Keratinocyte (primary cell): Measurements from ENCODE around the gene OPHN1. TPM values are rescaled to one million over a fixed set of nuclear protein-coding genes. Genes with fewer than 3 reads are reported as not detected.

ENCODE experiments used
- DNase-seq: peaks from one replicate; pipeline ENCODE4 v3.0.0-alpha.2; 2011; ENCODE audit warnings: low read depth, missing footprints, low spot score
- FAIRE-seq: peaks from 2 replicates; lab custom pipeline; 2011; peaks lifted over from hg19 to GRCh38; lab: Jason Lieb, UNC
- H2AFZ ChIP-seq: 2 replicates; pipeline ENCODE4 v1.6.0; 2012; ENCODE audit warnings: low read length, control low read depth, inconsistent platforms; ENCODE audit not compliant: control insufficient read depth
- H3K27ac ChIP-seq: 2 replicates; pipeline ENCODE4 v1.5.1; 2011; ENCODE audit warnings: low read length; ENCODE audit not compliant: control insufficient read depth, insufficient read depth
- H3K27me3 ChIP-seq: 3 replicates; pipeline ENCODE4 v1.6.0; 2011; ENCODE audit warnings: low read length; ENCODE audit not compliant: control insufficient read depth, insufficient read depth; ENCODE audit errors: extremely low read depth
- H3K36me3 ChIP-seq, 2 experiments: 2 replicates in 1 of 2; 3 replicates in 1 of 2; pipeline ENCODE4 v1.5.1; 2011; ENCODE audit warnings: low read length in 2 of 2, mild to moderate bottlenecking in 1 of 2; ENCODE audit not compliant: control insufficient read depth in 2 of 2, insufficient read depth in 2 of 2; ENCODE audit errors: extremely low read depth in 1 of 2
- H3K4me1 ChIP-seq: 3 replicates; pipeline ENCODE4 v1.5.1; 2011; ENCODE audit warnings: low read length; ENCODE audit not compliant: control insufficient read depth, insufficient read depth; ENCODE audit errors: extremely low read depth
- H3K4me2 ChIP-seq: 3 replicates; pipeline ENCODE4 v1.6.0; 2011; ENCODE audit warnings: low read depth, low read length; ENCODE audit not compliant: control insufficient read depth, insufficient read depth; ENCODE audit errors: extremely low read depth
- H3K4me3 ChIP-seq, 3 experiments: fragments of 200-600 bp in 1 of 3; sonication (generic) in 1 of 3; 2 replicates in 2 of 3; 3 replicates in 1 of 3; pipeline ENCODE4 v1.5.1; 2011 to 2016; ENCODE audit warnings: low read length in 3 of 3, mild to moderate bottlenecking in 3 of 3, control low read depth in 2 of 3, inconsistent platforms in 1 of 3, low read depth in 1 of 3, mixed read lengths in 1 of 3, mixed run types in 1 of 3, moderate library complexity in 1 of 3; ENCODE audit not compliant: control insufficient read depth in 2 of 3, insufficient read depth in 2 of 3; ENCODE audit errors: extremely low read depth in 1 of 3
- H3K79me2 ChIP-seq: 2 replicates; pipeline ENCODE4 v1.6.0; 2012; ENCODE audit warnings: low read length; ENCODE audit not compliant: control insufficient read depth, insufficient read depth
- H3K9ac ChIP-seq: 3 replicates; pipeline ENCODE4 v1.6.0; 2011; ENCODE audit warnings: low read length; ENCODE audit not compliant: control insufficient read depth, insufficient read depth; ENCODE audit errors: extremely low read depth
- H3K9me1 ChIP-seq: 3 replicates; pipeline ENCODE4 v1.6.0; 2011; ENCODE audit warnings: low read length; ENCODE audit not compliant: control insufficient read depth, insufficient read depth; ENCODE audit errors: extremely low read depth
- H3K9me3 ChIP-seq: 2 replicates; pipeline ENCODE4 v1.5.1; 2012; ENCODE audit warnings: low read depth, low read length; ENCODE audit not compliant: control insufficient read depth
- H4K20me1 ChIP-seq: 3 replicates; pipeline ENCODE4 v1.6.0; 2011; ENCODE audit warnings: low read length; ENCODE audit not compliant: control insufficient read depth, insufficient read depth; ENCODE audit errors: extremely low read depth
- EZH2 ChIP-seq: IDR thresholded peaks from one replicate; pipeline ENCODE4 v1.6.1; 2012; ENCODE audit warnings: inconsistent platforms, mild to moderate bottlenecking, low read length, moderate library complexity
- dilution Hi-C: fragments of 300-500 bp; cut with MboI; formaldehyde crosslinking; loops from one replicate; pipeline ENCODE4 v1.7.0; 2020; ENCODE audit warnings: low sequenced_read_pairs; ENCODE audit not compliant: extremely low pct_ligation_motif_present
- polyA plus RNA-seq, 5 experiments: library from polyadenylated mRNA; depleted of rRNA in 3 of 5; stranded (reverse) in 3 of 5; stranded (forward) in 1 of 5; unstranded in 1 of 5; fragments of >200 nt; gene quantifications; 1 replicate in 1 of 5; 2 replicates in 3 of 5; 3 replicates in 1 of 5; pipeline versions ENCODE4 v1.2.1 to v1.2.3, GENCODE V29; 2011 to 2012; ENCODE audit warnings: missing spikeins in 2 of 5, low read depth in 1 of 5, low replicate concordance in 1 of 5
- TF ChIP-seq, protein P1 (sequence below), 3 experiments: IDR thresholded peaks in 1 of 3; conservative IDR thresholded peaks in 1 of 3; optimal IDR thresholded peaks in 1 of 3; 2 replicates in 2 of 3; 3 replicates in 1 of 3; pipeline versions ENCODE3 to v1.5.1; 2011; ENCODE audit warnings: low read length in 3 of 3, mild to moderate bottlenecking in 3 of 3, moderate library complexity in 2 of 3, control low read depth in 1 of 3, inconsistent platforms in 1 of 3; ENCODE audit not compliant: insufficient read depth in 2 of 3; ENCODE audit errors: extremely low read depth in 1 of 3

OPHN1 gene
- polyA plus RNA-seq, 1 donor (not counting 4 experiments of a cell fraction or from before 2014, with no cell fraction given): 3.1 TPM

DNA sequence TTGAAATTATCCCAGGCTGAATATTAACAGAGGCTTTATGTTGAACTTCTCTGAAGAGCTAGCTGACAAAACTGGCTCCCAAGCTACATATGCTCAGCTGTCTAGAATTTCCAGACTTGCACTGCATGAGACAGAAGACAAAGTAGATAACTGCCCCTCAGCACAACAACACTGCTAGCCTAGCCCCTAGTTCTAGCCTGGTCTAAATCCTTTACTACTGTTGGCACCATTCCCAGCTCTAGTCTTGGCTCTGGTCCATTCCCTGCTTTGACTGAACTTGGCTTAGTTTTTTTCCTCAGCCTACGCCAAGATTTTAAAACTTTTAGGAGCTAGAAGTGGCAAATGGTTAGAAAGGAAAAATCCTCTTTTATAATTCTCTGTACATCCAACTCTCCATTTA lies 7.6 kb upstream of the OPHN1 start:
- TF ChIP-seq, protein P1, sequence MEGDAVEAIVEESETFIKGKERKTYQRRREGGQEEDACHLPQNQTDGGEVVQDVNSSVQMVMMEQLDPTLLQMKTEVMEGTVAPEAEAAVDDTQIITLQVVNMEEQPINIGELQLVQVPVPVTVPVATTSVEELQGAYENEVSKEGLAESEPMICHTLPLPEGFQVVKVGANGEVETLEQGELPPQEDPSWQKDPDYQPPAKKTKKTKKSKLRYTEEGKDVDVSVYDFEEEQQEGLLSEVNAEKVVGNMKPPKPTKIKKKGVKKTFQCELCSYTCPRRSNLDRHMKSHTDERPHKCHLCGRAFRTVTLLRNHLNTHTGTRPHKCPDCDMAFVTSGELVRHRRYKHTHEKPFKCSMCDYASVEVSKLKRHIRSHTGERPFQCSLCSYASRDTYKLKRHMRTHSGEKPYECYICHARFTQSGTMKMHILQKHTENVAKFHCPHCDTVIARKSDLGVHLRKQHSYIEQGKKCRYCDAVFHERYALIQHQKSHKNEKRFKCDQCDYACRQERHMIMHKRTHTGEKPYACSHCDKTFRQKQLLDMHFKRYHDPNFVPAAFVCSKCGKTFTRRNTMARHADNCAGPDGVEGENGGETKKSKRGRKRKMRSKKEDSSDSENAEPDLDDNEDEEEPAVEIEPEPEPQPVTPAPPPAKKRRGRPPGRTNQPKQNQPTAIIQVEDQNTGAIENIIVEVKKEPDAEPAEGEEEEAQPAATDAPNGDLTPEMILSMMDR (optimal IDR thresholded peaks at IDR 0.05 in 1 of 3, IDR thresholded peaks at IDR 0.05 in 1 of 3, conservative IDR thresholded peaks at IDR 0.05 in 1 of 3; ENCODE audit: extremely low read depth in 1 of 3, insufficient read depth in 2 of 3, low read length in 3 of 3): no peak
- TF ChIP-seq EZH2: no peak
- H2AFZ ChIP-seq: no peak overlapping the region
- H3K4me1 ChIP-seq: peaks cover 2% of the 10 kb centered on the region
- H3K9ac ChIP-seq: no peak overlapping the region
- dilution Hi-C loops: no loop called here
- H4K20me1 ChIP-seq: no peaks in the 10 kb centered on the region
- no peaks in the 10 kb centered on the region for H3K9me3 ChIP-seq
- no peaks in the 10 kb centered on the region for H3K36me3 ChIP-seq
- no peak overlapping the region for H3K4me2 ChIP-seq
- no peak overlapping the region for H3K27ac ChIP-seq
- no peaks in the 10 kb centered on the region for H3K27me3 ChIP-seq
- DNase-seq (no peak), FAIRE-seq (peak; percentile 48)
- H3K79me2 ChIP-seq: no peaks in the 10 kb centered on the region
- no peaks in the 10 kb centered on the region for H3K9me1 ChIP-seq
- H3K4me3 ChIP-seq: no peak overlapping the region

DNA sequence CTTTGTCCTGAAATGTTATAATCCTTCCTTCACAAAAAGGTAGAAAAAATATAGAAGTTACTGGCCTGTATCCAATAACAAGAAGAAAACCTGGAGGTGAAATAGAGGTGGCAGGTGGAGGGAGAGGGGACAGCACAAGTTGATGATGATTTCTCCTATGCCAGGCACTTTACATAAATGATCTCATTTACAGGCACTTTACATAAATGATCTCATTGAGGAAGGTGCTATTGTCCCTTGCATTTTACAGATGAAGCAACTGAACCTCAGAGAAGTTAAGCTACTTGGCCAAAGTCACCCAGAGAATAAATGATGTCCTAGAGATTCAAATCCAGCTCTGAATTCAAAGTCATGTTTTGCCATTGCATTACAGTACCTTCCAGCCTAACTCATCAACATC lies 7.1 kb upstream of the OPHN1 start:
- Histone ChIP-seq H3K4me3 (no peak overlapping the region), H3K36me3 (no peaks in the 10 kb centered on the region), H3K9me3 (no peaks in the 10 kb centered on the region), H3K9me1 (no peaks in the 10 kb centered on the region), H3K4me2 (no peak overlapping the region), H4K20me1 (no peaks in the 10 kb centered on the region), H3K9ac (no peak overlapping the region), H2AFZ (no peak overlapping the region), H3K4me1 (peaks cover 2% of the 10 kb centered on the region), H3K79me2 (no peaks in the 10 kb centered on the region), H3K27ac (no peak overlapping the region), H3K27me3 (no peaks in the 10 kb centered on the region)
- no peak for TF ChIP-seq EZH2
- TF ChIP-seq, protein P1 (optimal IDR thresholded peaks at IDR 0.05 in 1 of 3, IDR thresholded peaks at IDR 0.05 in 1 of 3, conservative IDR thresholded peaks at IDR 0.05 in 1 of 3; ENCODE audit: extremely low read depth in 1 of 3, insufficient read depth in 2 of 3, low read length in 3 of 3): no peak
- FAIRE-seq (no peak), DNase-seq (no peak)
- dilution Hi-C loops: no loop called here
